Cerebellar cortex (tissue), 1 donor: ENCODE data around the gene F2RL2.
A peak's percentile ranks its signal among the peaks of the same experiment; 100 is the strongest.
"Not testable (repeated sequence)": the region's sequence is repeated elsewhere in the genome, so short reads cannot be mapped to it uniquely, and the experiment has no call there.

ENCODE experiments used
- DNase-seq: peaks from one replicate; pipeline ENCODE4 v3.0.0-alpha.2; 2015; ENCODE audit warnings: low spot score

F2RL2 gene

DNA sequence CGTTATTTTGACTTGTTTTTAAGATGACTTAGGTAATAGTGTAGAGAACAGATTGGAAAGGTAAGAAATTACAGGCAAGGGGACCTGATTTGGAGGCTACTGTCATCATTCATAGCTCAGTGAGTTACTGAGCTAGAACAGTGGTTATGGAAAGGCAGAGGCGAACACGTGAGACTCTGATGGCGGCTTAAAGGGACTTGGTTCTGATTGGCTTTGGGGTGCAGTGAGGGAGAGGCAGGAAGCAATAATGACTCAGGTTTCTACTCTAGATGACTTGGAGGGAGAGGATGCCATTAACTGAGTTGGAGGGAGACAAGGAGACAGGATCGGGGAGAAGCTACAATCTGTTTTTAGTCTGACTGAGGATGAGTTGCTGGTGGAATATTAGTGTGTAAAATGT is 3.0 kb downstream of the F2RL2 start:
- DNase-seq, result peak; percentile 72

DNA sequence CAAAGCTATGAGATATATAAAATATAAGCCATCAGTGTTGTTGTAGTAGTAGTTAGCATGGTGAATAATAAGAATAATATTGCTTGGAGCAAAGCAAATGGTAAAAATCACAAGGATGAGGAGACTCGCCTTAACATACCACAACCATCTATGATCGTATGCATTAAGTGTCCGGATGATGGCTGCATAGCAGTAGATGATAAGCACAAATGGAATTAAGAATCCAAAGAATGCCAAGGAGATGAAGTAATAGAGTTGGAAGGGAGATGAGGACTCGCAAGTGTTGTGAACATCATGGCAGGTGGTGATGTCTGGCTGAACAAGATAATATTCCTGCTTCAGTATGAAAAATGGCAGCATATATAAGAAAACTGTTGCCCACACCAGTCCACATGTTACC is 5.5 kb downstream of the F2RL2 start:
- no peak for DNase-seq

DNA sequence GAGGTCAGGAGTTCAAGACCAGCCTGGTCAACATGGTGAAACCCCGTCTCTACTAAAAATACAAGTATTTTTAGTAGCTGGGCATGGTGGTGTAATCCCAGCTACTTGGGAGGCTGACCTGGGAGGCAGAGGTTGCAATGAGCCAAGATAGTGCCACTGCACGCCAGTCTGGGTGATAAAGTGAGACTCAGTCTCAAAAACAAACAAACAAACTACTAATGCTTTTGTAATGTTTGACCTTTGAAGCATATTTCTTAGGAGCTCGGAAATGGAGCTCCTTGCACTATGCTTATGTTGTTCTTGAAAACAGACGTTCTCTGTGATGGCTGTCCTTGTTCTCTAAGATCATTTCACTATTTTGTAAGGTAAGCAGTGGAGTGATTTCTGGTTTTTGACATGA is 6.0 kb downstream of the F2RL2 start:
- no peak for DNase-seq

DNA sequence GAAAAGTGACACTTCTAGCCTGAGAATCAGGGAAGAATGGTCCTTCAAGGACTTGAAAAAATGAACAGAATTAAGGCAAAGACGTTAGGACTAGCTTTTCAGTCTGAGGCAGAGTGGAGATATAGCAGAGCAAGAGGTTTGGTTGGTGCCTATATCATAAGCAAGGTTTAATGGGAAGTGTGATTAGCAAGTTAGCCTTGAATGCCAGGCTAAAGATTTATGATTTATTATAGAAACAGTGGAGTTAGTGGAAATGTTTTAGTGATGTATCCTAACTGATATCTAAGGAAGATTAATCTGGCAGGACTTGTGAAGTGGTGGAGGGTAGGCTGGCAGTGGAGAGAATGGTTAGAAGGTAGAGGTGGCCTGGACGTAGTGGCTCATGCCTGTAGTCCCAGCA is 7.0 kb downstream of the F2RL2 start:
- peak; percentile 50 for DNase-seq

DNA sequence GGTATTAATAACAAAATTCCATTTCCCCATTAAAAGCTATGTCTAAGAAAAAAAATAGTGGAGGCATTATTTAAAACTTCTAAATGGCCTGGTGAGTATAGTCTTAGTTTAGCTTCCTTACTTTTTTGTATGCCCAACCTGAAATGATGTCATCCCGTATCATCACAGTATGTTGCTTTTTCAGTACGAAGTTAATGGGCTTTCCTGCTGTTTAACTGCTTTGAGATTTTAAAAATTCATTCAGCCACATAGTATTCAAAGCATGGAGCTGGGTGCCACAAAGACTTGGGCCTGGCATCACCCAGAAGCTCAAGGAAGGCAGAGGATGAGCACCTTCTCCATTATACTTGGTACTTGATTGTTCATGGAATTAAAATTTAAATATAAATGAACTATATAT is 7.4 kb downstream of the F2RL2 start:
- peak; percentile 50 for DNase-seq

DNA sequence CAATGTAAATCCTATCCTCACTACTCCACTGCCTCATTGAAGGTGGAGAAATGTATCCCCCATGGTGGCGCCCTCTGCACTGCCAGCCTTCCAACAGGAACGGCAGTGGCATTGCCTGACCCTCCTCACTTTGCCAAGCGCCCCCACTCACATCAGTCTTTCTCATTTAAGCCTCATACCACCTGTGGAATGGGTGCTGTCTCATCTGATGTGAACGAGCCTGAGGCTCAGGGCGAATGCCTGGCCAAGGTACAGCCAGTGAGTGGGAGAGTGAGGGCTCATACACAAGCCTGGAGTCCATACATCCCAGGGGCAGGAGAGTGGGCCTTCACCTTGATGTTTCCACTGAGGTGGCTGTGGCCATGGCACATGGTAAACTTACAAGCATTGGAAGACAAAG is 10.3 kb downstream of the F2RL2 start:
- DNase-seq, result no peak

DNA sequence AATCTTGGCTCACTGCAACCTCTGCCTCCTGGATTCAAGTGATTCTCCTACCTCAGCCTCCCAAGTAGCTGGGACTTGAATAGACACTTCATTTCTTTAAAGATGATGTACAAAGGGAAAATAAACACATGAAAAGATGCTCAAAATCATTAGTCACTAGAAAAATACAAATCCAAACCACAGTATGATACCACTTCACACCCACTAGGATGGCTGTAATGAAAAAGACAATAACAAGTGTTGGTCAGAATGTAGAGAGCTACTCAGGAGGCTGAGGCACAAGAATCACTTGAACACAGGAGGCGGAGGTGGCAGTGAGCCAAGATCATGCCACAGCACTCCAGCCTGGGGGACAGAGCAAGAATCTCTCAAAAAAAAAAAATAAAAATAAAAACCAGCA is 13.0 kb downstream of the F2RL2 start:
- DNase-seq, result no peak

DNA sequence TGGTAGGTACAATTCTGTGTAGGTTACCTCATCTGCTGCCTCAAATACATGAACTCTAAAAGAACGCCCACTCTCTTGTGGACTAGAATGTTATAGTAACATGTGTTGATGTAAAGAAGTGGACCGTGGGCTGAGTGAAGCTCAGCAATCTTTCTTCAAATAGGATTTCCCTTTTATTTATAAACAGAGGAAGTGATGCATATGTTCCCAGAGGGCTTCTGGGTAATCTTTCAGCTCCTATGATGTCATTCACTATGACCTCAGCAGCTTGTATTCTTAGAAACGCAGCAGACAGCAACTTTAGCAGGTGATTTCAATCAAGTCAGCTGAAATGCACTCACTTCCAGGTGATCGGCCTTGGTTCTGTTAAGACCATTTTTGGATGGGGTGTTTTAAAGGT is 14.4 kb downstream of the F2RL2 start:
- peak; percentile 56 for DNase-seq

DNA sequence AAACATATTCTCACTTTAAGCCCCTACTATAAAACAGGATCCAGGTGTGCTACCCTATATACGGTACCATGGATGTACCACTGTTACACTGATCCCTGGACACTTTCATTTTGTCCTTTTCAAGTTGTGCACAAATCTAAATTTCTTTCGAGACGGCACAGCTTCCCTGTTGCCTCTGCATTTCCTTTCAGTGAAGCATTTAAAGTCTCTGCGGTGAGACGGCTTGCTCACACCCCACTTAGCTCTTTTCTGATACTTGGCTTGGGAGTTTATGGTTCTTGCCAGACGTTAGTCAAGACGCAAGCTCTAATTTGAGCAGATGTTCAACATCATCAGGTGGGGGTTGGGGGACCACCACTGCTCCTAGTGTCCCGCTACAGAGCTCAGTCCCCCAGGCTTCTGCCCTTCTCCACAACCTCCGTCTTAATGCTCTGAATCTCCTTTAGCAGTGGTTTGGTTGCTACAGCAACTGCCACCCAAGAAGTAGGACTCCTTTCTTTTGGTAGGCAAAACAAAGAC is 15.8 kb downstream of the F2RL2 start:
- DNase-seq, result no peak

DNA sequence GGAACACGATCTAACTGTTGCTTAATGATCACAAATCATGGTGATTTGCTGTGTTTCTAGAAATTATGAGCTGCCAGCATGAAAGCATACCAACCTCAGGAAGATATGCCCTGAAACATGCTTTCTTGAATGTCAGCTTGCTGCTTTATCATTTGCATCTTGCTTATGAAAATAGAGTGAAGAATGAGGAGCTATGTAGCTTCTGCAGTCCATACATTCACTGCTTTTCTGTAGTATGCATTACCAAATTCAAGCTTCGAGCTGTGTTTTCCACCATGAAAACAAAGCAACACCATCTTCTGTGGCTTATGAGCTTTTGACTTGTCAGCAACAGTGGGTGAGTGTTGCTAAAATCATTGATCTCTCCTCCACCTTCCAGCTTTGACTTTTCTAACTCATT is 16.5 kb downstream of the F2RL2 start:
- no peak for DNase-seq

DNA sequence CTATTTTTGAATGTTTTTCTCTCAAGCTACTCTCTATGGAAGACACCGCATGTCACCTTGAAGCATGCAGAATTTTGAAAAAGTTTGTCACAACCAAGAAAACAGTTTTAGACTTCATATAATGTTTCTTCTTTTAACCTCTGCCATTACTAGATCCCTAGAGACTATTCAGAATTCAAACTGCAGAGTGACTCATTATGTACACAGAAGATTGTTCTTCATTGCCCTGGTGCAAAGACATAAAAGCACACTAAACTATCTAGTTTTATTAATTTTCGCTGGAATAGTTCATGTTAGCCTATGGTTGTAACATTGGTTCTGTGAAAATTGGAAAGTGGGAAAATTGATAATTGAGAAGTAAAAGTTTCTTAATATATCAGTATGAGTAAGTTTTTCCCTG is 18.4 kb downstream of the F2RL2 start:
- DNase-seq, result no peak

DNA sequence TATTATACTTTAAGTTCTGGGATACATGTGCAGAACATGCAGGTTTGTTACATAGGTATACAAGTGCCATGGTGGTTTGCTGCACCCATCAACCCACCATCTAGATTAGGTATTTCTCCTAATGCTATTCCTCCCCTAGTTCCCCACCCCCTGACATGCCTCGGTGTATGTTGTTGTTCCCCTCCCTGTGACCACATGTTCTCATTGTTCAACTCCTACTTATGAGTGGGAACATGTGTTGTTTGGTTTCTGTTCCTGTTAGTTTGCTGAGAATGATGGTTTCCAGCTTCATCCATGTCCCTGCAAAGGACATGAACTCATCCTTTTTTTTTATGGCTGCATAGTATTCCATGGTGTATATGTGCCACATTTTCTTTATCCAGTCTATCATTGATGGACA is 19.2 kb downstream of the F2RL2 start:
- DNase-seq, result not testable (repeated sequence)

DNA sequence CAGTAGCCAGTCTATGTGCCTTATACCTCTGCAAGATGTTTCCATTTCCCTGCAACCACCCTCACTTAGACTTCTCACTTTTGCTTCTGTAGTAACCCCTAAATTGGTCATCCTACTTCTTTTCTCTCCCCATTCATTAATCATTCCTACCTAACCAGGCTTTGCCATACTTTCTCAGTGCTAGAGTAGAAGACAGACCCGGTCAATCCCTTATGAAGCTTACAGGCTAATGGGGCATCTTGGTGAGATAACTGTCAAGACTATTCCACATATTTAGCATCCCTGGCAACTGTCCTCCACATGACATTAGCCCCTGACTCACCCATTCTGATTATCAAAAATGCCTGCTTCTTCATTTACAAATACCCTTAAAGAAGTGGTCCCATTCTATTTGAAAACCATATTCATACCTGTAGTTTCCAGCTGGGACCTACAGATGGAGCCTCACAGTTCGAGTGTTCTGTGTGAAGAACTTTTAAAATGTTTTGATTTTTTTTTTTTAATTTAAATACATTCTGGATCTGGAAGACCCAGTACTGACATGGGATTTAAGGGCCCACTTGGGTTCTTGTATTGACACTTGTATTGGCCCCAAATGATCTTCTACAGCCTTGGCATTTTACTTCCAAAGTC is 21.0 kb downstream of the F2RL2 start:
- DNase-seq, result no peak

DNA sequence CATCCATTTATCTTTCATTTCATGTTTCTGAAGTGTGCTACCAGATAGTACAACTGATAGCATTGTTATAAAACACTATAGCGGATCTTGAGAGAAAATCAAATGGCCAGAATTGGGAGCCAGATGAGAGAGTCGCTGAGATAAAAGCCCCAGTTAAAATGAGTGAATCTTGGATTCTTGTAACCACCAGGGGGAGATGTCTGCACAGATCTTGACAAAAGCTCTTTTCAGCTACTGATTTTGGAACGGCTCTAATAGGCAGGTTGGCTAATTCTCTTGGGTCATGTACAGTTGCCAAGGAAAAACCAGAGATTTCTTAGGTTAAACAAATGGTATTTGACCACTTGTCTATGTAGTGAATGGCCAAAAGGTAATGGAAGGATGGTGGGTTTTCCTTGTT is 21.7 kb downstream of the F2RL2 start:
- DNase-seq, result peak; percentile 75

DNA sequence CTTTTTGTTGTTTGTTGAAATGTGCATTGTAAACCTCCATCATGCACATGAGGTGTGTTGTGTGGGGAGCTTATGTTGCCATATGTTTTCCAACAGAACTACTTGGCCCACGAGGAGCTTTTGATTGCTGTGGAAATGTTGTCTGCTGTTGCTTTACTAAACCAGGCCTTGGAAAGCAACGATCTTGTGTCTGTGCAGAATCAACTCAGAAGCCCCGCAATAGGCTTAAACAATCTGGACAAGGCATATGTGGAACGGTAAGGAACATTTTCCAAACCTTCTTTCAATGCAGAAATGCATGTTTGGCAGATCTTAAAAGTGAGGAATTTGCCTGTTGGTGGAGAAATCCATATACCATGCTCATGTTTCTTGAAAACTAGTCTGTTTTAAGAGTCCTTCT is 22.5 kb downstream of the F2RL2 start:
- DNase-seq, result no peak

DNA sequence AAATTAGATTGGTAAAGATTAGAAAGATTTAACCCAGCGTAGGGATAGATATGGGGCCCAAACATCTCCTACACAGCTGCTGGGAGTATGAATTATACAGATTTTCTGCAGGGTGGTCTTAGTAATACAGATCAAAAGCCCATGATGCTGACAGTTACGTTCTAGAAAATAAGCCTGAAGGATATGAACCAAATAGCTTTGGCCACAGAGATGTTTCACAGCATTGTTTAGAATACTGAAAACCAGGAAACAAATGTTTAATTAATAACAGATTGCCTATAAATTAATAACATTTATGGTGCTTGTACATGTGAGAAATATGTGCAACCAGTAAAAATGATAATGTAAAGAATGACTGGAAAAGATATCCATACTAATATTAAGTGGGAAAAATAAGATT is 24.7 kb downstream of the F2RL2 start:
- no peak for DNase-seq

DNA sequence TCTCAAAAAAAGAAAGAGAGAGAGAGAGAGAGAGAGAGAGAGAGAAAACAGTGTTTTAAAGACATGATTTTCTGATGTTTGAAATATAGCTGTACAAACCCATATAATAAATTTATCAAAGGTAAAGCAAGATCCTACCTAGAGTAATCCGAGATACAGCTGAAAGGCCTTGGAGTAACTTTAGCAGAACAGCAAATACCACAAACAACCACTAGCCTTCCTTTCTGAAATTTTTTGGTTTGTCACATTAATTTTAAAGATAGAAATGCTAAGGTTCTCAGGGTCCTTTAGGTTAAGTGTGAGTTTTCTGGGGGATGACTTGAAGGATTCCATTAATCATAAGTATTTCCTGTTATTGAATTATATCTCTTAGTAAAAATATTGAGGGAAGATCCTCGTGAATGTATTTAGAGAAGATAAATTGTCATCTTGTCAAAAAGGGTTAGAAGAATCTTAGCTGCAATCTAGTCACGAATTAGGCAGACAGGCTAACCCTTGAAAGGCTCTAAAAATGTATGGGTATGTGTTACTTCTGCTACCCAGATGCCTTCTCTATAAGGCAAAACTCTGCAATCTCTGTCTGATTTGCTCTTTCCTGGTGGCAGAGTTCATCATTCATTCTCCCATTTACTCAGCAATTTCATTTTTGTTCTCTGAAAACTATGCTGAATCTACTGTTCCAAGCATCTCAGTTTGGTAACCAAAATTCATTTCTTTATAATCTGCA is 27.3 kb downstream of the F2RL2 start:
- no peak for DNase-seq

DNA sequence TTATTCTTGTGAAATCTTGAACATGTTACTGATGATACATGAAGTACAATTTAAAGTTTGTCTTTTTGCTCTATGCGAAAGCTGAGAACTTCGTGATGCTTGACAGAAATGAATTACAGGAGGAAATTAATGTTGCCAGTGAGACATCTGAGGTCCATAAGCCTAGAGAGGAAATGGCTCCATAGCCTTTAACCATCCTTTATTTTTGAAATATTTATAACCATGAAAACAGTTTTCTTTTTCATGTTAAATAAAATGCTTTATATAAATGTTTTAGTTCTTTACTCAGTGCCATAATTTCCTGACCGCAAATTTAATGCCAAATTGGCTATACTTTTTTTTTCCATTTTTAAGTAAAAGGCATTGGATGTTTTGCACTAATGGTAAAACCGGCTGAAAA is 29.1 kb downstream of the F2RL2 start:
- no peak for DNase-seq

DNA sequence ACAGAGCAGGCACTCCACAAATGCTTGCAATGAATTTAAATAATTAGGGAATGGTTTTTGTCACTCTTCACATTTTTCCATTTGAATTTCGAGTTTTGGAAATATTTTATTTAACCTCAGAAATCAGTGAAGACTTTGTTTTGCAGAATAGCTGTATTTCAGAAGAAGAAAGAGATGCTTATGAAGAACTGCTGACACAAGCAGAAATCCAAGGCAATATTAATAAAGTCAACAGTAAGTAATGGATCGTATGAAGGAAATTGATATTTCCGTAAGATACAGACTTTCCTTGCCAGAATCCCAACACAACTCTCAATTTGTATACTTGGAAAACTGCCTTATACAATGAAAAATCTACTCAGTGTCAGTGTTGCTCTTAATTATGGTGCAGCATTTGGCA is 30.5 kb downstream of the F2RL2 start:
- no peak for DNase-seq

DNA sequence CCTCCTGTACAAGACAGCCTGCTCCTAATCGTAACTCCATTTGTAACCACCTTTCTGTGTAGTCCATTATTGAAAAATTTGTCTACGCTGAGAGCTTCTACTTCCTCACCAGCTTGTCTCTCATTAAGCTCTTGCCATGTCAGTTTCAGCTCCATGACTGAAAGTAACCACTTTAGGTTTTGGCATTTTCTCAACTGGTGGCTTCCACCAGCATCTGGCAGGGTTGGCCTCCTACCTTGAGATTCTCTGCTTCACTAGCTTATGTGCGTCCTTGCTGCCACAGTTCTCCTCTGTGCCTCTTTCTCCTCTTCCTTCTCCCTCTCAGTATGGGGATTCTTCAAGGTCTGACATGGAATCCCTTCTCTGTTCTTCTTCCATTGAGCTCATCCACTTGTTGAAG is 31.8 kb downstream of the F2RL2 start:
- no peak for DNase-seq

DNA sequence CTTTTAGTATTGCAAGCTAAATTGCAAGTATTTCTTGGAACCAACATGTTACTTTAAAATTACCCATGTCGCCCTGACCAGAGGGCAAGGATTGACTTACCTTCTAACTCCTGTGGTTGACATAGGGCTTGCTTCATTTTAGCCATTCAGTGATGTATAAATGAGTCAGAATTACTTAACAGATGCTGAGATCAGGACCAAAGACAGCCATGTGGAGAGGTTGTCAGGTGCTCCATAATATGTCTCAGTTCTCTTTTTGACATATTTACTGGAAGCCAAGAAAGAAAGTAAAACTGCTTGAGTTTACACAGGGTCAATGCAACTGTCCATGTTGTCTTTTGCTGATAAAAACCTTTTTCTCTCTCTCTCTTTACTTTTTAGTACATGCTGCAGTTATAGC is 33.2 kb downstream of the F2RL2 start:
- no peak for DNase-seq

DNA sequence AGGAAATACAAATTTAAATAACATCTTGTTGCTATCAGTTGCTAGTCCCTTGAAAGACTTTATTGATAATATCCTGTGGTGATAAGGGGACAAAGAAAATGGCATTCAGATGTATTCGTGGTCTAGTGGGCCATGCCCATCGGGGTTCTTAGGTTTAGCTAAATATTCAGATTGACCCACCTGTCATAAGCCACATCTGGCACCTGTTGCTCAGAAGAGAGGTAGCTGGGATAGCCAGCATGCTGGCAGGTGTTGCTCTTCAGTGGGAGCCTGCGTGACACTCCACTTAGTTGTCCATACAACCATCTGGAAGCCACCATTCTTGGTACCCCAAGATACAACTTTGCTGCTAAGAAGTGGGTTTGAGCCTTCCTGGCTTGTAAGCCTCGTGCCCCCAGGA is 36.7 kb downstream of the F2RL2 start:
- DNase-seq, result no peak

DNA sequence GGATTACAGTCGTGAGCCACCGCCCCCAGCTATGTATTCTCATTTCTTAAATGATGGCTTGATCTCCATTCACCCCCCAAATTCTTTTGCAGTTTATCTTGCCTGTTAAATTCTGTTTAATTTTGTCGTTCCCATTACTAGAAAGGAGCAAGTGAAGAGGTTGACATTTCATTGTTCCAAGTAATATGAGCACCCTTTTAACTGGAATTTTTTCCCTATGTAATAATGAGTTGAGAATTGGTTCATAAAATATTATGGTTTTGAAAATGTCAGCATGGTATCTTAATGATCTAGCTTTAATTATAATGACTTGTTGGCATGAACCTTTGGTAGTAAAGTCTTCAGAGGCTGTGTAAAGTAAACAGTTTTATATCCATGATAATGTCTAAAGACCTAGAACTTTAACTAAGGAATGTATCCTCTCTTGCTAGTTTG is 37.4 kb downstream of the F2RL2 start:
- no peak for DNase-seq
